HEK293 (cell line): ENCODE results near the gene LPCAT4.

Source experiments
- CTCF ChIA-PET: fragments of 350-600 bp; formaldehyde crosslinking; extraction: SDS; loops from one replicate; lab custom pipeline; 2021; ENCODE audit warnings: antibody characterized with exemption; lab: Yijun Ruan, JAX
- POLR2A ChIA-PET: fragments of 300-600 bp; formaldehyde crosslinking; extraction: SDS; loops from one replicate; lab custom pipeline; 2020; ENCODE audit warnings: antibody characterized with exemption, inconsistent platforms; lab: Yijun Ruan, JAX
- H3K27ac ChIP-seq: fragments of 200-500 bp; sonication (Bioruptor generic); 2 replicates; pipeline ENCODE4 v1.5.1; 2014; ENCODE audit warnings: low read depth, low read length, control low read depth, inconsistent platforms; ENCODE audit errors: extremely low read depth
- H3K36me3 ChIP-seq, 2 experiments: fragments of 200-500 bp in 1 of 2; sonication (Bioruptor generic) in 1 of 2; 1 replicate in 1 of 2; 2 replicates in 1 of 2; pipeline ENCODE4 v1.5.1; 2014 to 2017; ENCODE audit warnings: inconsistent platforms in 2 of 2, low read length in 2 of 2; ENCODE audit not compliant: control insufficient read depth in 2 of 2, insufficient read depth in 1 of 2
- H3K4me1 ChIP-seq: fragments of 200-500 bp; sonication (Bioruptor generic); 2 replicates; pipeline ENCODE4 v1.5.1; 2014; ENCODE audit warnings: mild to moderate bottlenecking, low read length, inconsistent platforms; ENCODE audit not compliant: control insufficient read depth, insufficient read depth
- H3K4me3 ChIP-seq: 2 replicates; pipeline ENCODE4 v1.5.1; 2011; ENCODE audit warnings: low read depth, mild to moderate bottlenecking, control low read depth, low read length, moderate library complexity
- H3K9me3 ChIP-seq: fragments of 200-500 bp; sonication (Bioruptor generic); 2 replicates; pipeline ENCODE4 v1.5.1; 2014; ENCODE audit warnings: low read depth, low read length, inconsistent platforms; ENCODE audit not compliant: control insufficient read depth, insufficient read depth
- EGR2 ChIP-seq: fragments of 450-650 bp; formaldehyde crosslinking; IDR thresholded peaks from 2 replicates; pipeline ENCODE4 v1.5.1; 2016; ENCODE audit warnings: low read depth, missing biosample characterization, missing genetic modification characterization
- KLF16 ChIP-seq: fragments of 450-650 bp; formaldehyde crosslinking; IDR thresholded peaks from 2 replicates; pipeline ENCODE4 v1.5.1; 2017; ENCODE audit warnings: missing biosample characterization, missing genetic modification characterization
- OVOL3 ChIP-seq: fragments of 450-650 bp; formaldehyde crosslinking; IDR thresholded peaks from 2 replicates; pipeline ENCODE4 v1.5.1; 2016; ENCODE audit warnings: missing biosample characterization, missing genetic modification characterization
- SCRT1 ChIP-seq: fragments of 450-650 bp; formaldehyde crosslinking; IDR thresholded peaks from 2 replicates; pipeline ENCODE4 v1.5.1; 2016; ENCODE audit warnings: missing biosample characterization, missing genetic modification characterization, borderline replicate concordance
- SCRT2 ChIP-seq: fragments of 450-650 bp; formaldehyde crosslinking; IDR thresholded peaks from 2 replicates; pipeline ENCODE4 v1.5.1; 2016; ENCODE audit warnings: missing biosample characterization, missing genetic modification characterization
- YY2 ChIP-seq: fragments of 450-650 bp; formaldehyde crosslinking; IDR thresholded peaks from 2 replicates; pipeline ENCODE4 v1.5.1; 2016; ENCODE audit warnings: missing biosample characterization, missing genetic modification characterization
- ZIC2 ChIP-seq: fragments of 450-650 bp; formaldehyde crosslinking; IDR thresholded peaks from 2 replicates; pipeline ENCODE4 v1.5.1; 2016; ENCODE audit warnings: missing biosample characterization, missing genetic modification characterization
- ZNF155 ChIP-seq: fragments of 450-650 bp; formaldehyde crosslinking; IDR thresholded peaks from 2 replicates; pipeline ENCODE4 v1.5.1; 2016; ENCODE audit warnings: missing biosample characterization, missing genetic modification characterization
- ZNF175 ChIP-seq: fragments of 450-650 bp; formaldehyde crosslinking; IDR thresholded peaks from 2 replicates; pipeline ENCODE4 v1.5.1; 2016; ENCODE audit warnings: missing biosample characterization, missing genetic modification characterization
- ZNF184 ChIP-seq: fragments of 450-650 bp; IDR thresholded peaks from 2 replicates; pipeline ENCODE4 v1.5.1; 2018; ENCODE audit warnings: missing biosample characterization, mild to moderate bottlenecking, missing genetic modification characterization
- ZNF211 ChIP-seq: fragments of 450-650 bp; formaldehyde crosslinking; IDR thresholded peaks from 2 replicates; pipeline ENCODE4 v1.5.1; 2016; ENCODE audit warnings: low read depth, missing biosample characterization, missing genetic modification characterization
- ZNF311 ChIP-seq: fragments of 450-650 bp; formaldehyde crosslinking; IDR thresholded peaks from 2 replicates; pipeline ENCODE4 v1.5.1; 2017; ENCODE audit warnings: missing biosample characterization, missing genetic modification characterization, borderline replicate concordance
- ZNF341 ChIP-seq: fragments of 450-650 bp; formaldehyde crosslinking; IDR thresholded peaks from 2 replicates; pipeline ENCODE4; 2016; ENCODE audit warnings: low read depth, missing biosample characterization, missing genetic modification characterization
- ZNF473 ChIP-seq: fragments of 450-650 bp; formaldehyde crosslinking; IDR thresholded peaks from 2 replicates; pipeline ENCODE4 v1.5.1; 2017; ENCODE audit warnings: missing biosample characterization, missing genetic modification characterization
- ZNF521 ChIP-seq: fragments of 450-650 bp; formaldehyde crosslinking; IDR thresholded peaks from 2 replicates; pipeline ENCODE4 v1.5.1; 2017; ENCODE audit warnings: missing biosample characterization, mild to moderate bottlenecking, missing genetic modification characterization
- ZNF600 ChIP-seq: fragments of 450-650 bp; formaldehyde crosslinking; IDR thresholded peaks from 2 replicates; pipeline ENCODE4 v1.5.1; 2016; ENCODE audit warnings: missing biosample characterization, missing genetic modification characterization
- TF ChIP-seq, protein P1 (sequence below): fragments of 450-650 bp; formaldehyde crosslinking; IDR thresholded peaks from 2 replicates; pipeline ENCODE4 v1.5.1; 2016; ENCODE audit warnings: missing biosample characterization, missing genetic modification characterization, borderline replicate concordance
- TF ChIP-seq, protein P2 (sequence below): fragments of 450-650 bp; formaldehyde crosslinking; IDR thresholded peaks from 2 replicates; pipeline ENCODE4 v1.5.1; 2016; ENCODE audit warnings: missing biosample characterization, missing genetic modification characterization

LPCAT4 gene

GRCh38 chr15:34362047-34362773 is 4.8 kb downstream of the LPCAT4 start:
- POLR2A ChIA-PET, result no interaction called here
- TF ChIP-seq ZNF341 (tag by site-specific recombination) (no peak), EGR2 (tag by site-specific recombination) (0 out of 2 replicates have a peak, but pooled peaks have one; percentile 6)
- Histone ChIP-seq H3K27ac (no peak overlapping the region), H3K4me3 (no peak overlapping the region), H3K9me3 (no peaks in the 10 kb centered on the region), H3K4me1 (no peaks in the 10 kb centered on the region; the same call in 1 of the 2 replicates), H3K36me3 (peaks cover 0 to 46% of the 10 kb centered on the region in 2 experiments; a peak in 1 of 3 replicates)
- CTCF ChIA-PET, result interaction anchor here (0.5 to 2.5 kb wide), 2 partner anchors 19 to 42 kb away, joined by 3 to 13 read pairs; partner anchors contain the start of genes NOP10 and NUTM1

DNA sequence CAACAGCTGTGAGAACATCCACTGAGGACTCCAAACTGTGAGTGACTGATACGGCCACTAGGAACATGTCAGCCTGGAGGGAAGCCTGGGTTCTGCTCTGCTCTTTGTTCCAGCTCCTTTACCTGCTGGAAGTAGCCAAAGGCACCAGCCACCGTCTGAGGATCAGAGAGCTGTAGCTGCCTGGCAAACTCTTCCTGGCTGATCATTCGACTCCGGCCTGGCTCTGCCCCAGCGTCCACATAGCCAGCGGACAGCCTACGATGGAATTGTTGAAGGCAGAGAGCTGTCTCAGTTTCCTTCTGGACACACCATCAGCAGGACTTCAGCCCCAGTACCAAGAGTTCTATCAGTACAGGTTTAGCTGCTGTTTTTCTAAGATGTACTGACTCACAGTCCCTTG is 5.7 kb downstream of the LPCAT4 start:
- Histone ChIP-seq H3K4me3 (no peak overlapping the region), H3K36me3 (peaks cover 0 to 46% of the 10 kb centered on the region in 2 experiments; a peak in 1 of 3 replicates), H3K4me1 (no peaks in the 10 kb centered on the region; the same call in 1 of the 2 replicates), H3K27ac (no peak overlapping the region), H3K9me3 (no peaks in the 10 kb centered on the region)
- ChIA-PET CTCF (interaction anchor here (2.5 kb wide), 1 partner anchor 18 kb away, joined by 13 read pairs; the partner anchor contains the start of genes NOP10 and NUTM1), POLR2A (no interaction called here)
- TF ChIP-seq ZNF155, result no peak
- no peak for TF ChIP-seq ZNF600
- TF ChIP-seq ZNF184, result no peak
- no peak for TF ChIP-seq ZIC2
- TF ChIP-seq ZNF521 (tag by site-specific recombination), result no peak
- no peak for TF ChIP-seq ZNF211 (tag by site-specific recombination)
- TF ChIP-seq, protein P1, sequence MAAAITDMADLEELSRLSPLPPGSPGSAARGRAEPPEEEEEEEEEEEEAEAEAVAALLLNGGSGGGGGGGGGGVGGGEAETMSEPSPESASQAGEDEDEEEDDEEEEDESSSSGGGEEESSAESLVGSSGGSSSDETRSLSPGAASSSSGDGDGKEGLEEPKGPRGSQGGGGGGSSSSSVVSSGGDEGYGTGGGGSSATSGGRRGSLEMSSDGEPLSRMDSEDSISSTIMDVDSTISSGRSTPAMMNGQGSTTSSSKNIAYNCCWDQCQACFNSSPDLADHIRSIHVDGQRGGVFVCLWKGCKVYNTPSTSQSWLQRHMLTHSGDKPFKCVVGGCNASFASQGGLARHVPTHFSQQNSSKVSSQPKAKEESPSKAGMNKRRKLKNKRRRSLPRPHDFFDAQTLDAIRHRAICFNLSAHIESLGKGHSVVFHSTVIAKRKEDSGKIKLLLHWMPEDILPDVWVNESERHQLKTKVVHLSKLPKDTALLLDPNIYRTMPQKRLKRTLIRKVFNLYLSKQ (tag by site-specific recombination), result no peak
- no peak for TF ChIP-seq SCRT1 (tag by site-specific recombination)
- no peak for TF ChIP-seq ZNF175 (tag by site-specific recombination)
- no peak for TF ChIP-seq OVOL3 (tag by site-specific recombination)

DNA sequence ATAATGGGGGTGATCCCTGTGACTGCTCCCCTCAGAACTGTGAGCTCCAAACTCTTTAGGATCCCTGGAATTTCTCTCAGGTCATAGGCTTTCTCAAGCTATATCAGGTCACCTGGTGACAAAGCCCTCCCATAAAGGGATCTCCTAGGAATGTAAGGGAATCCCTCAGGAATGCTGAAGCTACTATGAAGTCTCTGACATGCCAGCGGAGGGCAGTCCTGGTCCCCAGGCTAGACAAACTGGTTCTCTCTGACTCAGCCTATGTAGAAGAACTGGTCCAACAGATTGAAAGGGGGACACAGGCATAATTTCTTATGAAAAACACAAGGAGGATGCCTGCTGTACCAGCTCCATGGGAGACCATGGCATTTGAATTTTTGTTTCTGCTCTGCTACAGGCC is 6.7 kb downstream of the LPCAT4 start:
- H3K36me3 ChIP-seq, result peaks cover 0 to 46% of the 10 kb centered on the region in 2 experiments; a peak in 1 of 3 replicates
- TF ChIP-seq YY2 (tag by site-specific recombination) (no peak), ZNF473 (no peak), KLF16 (tag by site-specific recombination) (no peak), ZNF175 (tag by site-specific recombination) (no peak), ZNF211 (tag by site-specific recombination) (no peak), SCRT2 (tag by site-specific recombination) (no peak), ZNF311 (no peak)
- TF ChIP-seq, protein P2, sequence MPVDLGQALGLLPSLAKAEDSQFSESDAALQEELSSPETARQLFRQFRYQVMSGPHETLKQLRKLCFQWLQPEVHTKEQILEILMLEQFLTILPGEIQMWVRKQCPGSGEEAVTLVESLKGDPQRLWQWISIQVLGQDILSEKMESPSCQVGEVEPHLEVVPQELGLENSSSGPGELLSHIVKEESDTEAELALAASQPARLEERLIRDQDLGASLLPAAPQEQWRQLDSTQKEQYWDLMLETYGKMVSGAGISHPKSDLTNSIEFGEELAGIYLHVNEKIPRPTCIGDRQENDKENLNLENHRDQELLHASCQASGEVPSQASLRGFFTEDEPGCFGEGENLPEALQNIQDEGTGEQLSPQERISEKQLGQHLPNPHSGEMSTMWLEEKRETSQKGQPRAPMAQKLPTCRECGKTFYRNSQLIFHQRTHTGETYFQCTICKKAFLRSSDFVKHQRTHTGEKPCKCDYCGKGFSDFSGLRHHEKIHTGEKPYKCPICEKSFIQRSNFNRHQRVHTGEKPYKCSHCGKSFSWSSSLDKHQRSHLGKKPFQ (tag by site-specific recombination), result no peak
- CTCF ChIA-PET, result interaction anchor here (0.9 to 2.5 kb wide), 2 partner anchors 17 to 172 kb away, joined by 5 to 13 read pairs; partner anchors contain the start of genes NOP10 and NUTM1
- no peak overlapping the region for H3K4me3 ChIP-seq
- POLR2A ChIA-PET, result no interaction called here
- H3K9me3 ChIP-seq, result no peaks in the 10 kb centered on the region
- no peak overlapping the region for H3K27ac ChIP-seq
- no peaks in the 10 kb centered on the region for H3K4me1 ChIP-seq
